ENCODE data around the gene OTUD5.

GRCh38 chrX:48896611-48897011 is 60.8 kb downstream of the OTUD5 start:
- TF ChIP-seq ZNF138 (CRISPR knock-in tag; conservative IDR thresholded peaks at IDR 0.05): no peak
- TF ChIP-seq CTCF (IDR thresholded peaks at IDR 0.05): no peak
- TF ChIP-seq USF1 (CRISPR knock-in tag; IDR thresholded peaks at IDR 0.05): no peak
- no peak for TF ChIP-seq MAX (CRISPR knock-in tag; IDR thresholded peaks at IDR 0.05)
